SH-SY5Y (cell line): Measurements from ENCODE around the gene CD164L2.

Experiments used
- GATA2 ChIP-seq: IDR thresholded peaks from 2 replicates; pipeline ENCODE4 v1.6.1; 2011; ENCODE audit warnings: mild to moderate bottlenecking, low read depth, low read length
- GATA3 ChIP-seq: IDR thresholded peaks from 2 replicates; pipeline ENCODE4 v1.6.1; 2011; ENCODE audit warnings: low read depth, mild to moderate bottlenecking, low read length, moderate library complexity

CD164L2 gene

DNA sequence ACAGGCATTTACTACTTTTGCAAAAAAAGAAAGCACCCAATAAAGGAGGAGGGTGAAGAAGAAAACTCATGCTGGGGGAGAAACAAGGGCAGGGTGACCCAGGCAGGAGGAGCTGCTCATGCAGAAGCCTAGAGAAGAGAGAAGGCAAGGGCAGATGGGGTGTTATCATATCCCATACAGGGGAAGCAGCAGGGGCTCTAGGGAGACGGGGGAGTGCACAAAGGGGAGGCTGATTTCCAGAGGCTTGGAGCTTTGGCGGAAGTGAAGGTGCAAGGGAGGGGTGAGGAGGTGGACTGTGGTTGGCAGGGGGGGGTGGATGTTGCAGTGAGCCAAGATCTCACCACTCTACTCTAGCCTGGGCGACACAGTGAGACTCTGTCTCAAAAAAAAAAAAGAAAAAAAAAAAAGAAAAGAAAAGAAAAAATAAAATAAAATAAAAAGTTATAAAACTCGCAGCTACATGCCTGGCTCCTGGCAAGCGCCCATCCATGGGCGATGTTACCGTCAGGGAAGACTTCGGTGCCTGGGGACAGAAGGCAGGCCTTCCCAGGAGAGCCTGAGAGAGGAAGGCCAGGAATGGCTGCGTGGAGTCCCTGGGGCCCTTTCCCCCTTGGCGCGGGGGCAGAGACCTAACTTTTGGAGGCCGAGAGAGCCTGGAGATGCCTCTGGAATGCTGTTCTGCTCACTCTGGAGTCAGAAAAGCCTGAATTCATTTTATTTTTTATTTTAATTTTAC is 5.2 kb downstream of the CD164L2 start:
- TF ChIP-seq GATA2 = no peak
- no peak for TF ChIP-seq GATA3

DNA sequence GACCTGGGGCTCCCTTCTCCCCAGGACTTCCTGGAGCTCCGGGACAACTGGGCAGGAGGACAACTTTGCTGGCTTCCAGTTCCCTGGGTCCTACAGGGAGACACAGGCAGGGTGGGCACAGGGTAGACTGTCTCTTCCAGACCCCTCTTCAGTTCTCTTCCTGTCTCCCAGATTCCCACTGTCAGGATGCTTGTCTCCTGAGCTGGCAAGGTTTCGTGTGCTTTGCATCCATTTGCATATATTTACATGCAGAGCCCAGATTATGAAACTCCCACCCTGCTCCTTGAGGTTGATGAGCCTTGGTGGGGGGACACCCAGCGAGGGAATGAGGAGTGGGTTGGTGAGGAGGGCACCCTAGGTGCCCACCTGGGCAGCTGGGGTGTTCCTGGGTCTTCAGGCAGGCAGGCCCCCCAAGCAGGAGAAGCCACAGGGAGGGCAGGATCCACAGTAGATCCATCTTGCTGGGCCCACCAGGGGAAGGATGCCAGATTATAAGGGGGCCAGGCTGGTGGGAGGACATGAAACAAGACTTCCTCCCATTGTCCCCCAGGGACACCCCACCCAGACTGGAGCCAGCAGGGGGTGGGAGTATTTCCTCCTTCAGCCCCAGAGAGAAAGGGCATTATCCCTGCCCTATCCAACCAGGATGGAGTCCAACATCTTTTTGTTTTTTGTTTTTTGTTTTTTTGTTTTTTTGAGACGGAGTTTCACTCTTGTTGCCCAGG is 8.6 kb downstream of the CD164L2 start, which contains the start of gene FCN3:
Gene FCN3 (minus strand): TSS at position 463 of the 725 bp plus-strand sequence. CDS start 6 bp downstream, at position 457.
- TF ChIP-seq GATA3 (no peak), GATA2 (no peak)

DNA sequence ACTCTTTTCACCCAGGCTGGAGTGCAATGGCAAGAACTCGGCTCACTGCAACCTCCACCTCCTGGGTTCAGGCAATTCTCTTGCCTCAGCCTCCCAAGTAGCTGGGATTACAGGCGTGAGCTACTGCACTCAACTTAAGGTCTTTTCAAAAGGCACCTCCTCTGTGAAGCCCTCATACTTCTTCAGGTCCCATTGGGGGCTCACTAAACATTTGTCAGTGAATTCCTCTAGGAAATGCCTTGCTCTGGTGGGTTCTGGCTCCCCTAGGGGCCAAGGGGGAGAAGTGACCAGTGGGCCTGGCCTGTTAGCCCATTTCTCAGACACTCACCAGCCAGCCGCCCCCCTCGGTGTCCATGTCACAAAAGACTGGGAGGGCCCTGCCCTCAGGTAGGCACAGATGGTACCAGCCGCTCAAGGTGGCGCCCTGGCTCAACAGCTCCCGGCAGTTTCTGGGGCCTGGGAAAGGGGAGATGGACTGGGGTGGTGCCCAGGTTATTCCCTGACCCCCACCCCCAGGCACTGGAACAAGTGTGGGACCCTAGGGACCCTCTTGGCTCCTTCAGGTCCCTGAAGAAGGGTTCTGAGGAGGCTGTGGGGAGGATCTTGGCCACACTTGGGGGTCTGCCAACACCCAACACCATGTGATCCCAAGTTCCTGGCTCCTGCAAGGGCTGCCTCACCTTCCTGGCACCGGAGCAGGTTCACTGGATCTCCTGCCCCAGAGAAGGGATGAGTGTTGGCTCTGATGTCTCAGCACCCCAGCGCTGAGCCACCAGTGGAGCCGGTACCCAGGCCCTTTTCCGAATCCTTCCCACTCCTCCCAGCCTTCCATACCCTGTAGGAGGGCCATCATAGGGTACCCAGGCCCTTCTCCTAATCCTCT is 10.1 kb downstream of the CD164L2 start:
- no peak for TF ChIP-seq GATA3
- TF ChIP-seq GATA2 = no peak

DNA sequence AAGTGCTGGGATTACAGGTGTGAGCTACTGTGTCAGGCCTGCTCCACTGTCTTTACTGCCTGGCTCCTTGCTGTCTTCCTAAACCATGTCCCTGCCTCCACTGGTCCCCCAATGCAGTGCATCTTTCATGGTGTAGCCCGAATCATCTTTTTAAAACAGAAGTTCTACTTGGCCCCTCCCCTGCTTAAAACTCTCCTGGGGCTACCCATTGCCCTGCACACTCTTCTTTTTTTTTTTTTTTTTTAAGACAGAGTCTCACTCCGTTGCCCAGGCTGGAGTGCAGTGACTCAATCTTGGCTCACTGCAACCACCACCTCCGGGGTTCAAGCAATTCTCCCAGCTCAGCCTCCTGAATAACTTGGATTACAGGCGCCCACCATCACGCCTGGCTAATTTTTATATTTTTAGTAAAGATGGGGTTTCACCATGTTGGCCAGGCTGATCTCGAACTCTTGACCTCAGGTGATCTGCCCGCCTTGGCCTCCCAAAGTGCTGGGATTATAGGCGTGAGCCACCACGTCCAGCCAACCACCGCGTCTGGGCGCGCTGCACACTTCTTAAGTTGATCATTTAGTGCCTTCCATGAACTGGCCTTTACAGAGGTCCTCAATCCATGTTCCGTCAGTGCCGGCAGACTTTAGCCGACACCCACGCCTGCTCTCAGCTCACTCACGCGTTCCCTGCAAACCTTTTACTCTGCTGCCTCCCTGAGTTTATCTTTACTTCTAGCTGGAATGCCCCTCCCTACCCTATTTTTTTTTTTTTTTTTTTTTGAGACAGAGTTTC is 10.9 kb downstream of the CD164L2 start:
- no peak for TF ChIP-seq GATA2
- TF ChIP-seq GATA3 = no peak

DNA sequence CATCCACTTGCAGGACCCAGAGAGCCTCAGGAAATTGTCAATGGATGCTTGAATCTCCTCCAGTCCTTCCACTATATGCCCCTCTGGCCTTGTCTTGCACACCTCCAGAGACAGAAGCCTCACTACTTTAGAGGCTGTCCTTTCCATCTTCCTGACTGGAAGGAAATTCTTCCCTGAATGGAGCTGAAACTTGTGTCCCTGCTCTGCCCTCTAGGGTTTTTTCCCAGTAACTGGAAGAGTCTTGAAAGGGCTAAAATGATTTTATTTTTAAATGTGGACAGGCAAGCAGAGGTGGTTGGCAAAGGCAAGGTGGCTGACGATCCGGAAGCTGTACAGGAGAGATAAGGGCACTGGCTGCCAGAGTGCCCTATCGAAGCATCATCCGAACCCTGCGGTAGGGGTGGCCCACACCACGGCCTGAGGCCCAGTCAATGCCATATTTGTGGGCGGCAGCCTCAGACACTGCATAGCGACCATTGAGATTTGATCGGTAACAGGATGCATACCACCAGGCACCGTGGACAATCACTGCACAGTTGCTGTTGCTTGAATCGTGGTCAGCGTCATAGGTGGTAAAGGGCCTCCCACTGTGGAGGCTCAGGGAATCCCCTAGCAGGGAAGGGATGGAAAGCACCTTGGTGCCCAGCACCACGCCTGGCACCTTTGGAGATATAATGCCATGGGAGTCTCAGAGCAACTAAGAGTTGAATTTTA is 14.1 kb downstream of the CD164L2 start:
- TF ChIP-seq GATA2 (no peak), GATA3 (no peak)

DNA sequence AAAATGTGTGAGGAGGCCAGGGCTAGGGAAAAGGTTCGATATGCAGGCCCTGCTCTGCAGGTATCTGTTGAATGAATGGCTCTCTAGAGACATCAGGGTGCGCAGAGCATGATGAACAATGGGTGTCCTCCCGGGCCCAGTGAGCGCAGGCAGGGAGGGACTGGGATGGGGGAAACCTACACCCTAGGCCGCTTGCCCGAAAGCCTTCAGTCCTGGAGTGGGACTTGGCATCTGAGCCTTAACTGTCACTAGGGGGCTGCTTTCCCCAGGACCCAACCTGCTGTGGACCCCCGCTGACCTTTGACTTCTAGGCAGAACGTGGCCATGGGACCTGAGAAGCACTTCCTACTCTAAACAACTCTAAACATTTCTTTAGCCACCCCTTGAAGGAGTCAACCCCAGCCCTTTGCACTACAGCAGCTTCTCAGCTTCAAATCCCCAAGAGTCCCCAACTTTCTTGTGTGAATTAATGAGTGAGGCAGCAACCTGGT is 15.9 kb downstream of the CD164L2 start:
- no peak for TF ChIP-seq GATA3
- no peak for TF ChIP-seq GATA2

DNA sequence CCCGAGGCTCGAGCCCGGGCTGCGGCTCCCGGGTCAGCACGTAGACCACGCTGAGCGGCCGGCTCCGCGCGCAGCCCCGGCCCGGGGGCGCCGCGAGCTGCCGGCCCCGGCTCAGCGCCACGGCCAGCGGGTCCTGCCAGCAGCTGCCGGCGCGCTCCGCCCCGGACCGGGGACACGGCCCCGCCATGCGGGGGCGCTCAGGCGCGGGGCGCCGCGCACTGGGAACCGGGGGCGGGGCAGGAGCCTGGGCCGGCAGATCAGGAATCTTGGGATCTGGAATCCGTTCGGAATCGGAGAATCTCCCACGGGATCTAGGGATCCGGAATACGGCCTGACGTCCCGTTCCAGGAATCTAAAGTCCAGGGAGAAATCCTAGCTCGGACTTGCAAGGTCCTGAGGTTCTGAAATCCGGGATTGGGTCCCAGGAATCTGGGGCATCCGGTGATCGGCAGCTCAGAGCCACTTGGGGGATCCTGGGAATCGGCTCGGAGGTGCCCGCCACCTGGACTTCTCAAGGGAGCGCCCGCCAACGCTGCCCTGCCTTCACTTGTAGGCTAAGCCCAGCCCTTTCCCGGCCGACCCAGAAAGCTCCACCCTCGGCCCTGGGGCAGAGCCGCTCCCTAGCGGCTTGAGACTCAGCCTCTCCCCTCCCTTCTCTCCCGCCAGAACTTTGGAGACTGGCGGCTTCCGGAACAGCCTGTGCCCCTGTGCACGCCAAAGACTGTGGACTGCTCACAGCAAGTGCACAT is 16.5 kb downstream of the CD164L2 start, which contains the start of gene MAP3K6:
Gene MAP3K6 (minus strand): TSS at position 551 of the 749 bp plus-strand sequence. CDS start 364 bp downstream, at position 187.
- no peak for TF ChIP-seq GATA3
- TF ChIP-seq GATA2 = no peak

DNA sequence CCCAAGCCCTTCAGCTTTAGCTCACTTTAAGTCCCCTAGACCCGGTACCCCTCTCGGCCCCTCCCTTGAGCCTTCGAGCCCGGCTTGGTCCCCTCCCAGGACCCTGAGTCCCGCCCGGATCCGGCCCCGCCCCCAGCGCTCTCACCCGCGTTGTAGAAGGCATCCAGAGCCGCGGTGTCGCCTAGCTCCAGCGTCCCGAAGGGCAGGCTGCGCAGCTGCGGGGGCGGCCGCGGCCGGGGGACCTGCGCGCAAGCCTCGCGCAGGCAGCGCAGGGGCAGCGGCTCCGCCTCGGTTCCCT is 17.1 kb downstream of the CD164L2 start:
- no peak for TF ChIP-seq GATA3
- TF ChIP-seq GATA2 = no peak

DNA sequence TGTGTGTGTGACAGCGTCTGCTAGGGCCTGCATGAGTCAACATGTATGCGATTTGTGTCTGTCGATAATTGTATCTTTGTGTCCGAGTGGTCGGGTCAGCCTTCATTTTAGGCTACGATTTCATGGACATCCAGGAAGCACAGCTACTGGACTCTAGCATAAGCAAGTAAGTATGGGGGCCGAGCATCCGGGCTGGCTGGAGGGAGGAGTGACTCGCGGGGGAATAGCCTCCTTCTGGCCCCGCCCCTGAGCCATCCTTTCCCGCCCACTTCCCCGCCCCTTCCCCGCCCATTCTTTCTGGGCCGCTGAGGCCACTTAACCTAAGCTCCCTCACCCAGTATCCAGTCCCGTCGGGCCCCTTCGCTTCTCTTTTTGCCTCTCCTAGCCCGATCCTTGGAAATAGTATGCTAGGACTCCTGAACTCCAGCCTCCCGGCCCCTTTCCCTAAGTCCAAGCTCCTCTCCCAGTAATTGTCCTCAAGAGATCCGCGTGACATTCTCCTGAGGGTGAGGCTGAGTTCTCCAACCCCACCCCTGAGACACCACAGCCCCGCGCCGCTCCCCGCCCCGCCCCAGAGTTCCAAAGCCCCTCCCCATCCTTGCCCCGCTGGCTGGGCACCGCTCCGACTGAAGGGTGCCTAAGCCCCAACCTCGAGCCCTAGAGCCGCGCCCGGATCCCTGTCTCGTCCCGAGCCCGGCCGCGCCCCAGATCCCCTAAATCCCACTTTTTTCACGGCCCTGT is 17.6 kb downstream of the CD164L2 start:
- TF ChIP-seq GATA3 (no peak), GATA2 (no peak)

DNA sequence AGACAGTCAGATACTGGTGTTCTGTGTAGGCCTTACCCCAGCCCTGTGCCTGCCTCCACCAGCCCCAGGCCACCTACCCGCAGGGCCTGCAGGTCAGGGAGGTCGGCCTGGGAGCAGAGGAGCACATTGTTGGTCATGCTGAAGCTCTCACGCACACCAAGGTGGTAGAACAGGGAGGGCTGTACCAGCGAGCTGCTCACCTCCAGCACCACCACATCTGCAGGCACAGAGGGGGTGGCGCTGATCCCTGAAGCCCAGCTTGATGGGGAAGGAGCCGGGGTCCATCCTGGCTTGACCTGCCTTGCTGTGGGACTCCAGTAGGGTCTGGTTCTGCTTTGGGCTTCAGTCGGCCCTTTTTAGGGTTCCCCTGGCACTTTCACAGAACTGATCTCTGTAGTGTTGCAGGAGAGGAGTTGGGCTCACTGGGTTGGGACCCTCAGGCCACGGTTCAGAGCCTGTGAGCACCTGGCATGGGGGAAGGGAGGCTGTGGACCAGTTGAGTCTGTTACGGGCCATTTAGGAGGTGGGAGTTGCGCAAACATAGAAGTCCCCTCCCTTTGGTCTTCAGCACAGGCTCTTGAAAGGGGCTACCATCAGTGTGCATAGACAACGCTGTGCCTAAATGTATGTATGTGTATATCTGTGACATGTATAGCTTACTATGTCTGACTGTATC is 18.3 kb downstream of the CD164L2 start:
- TF ChIP-seq GATA3 (no peak), GATA2 (no peak)
